Caco-2 (cell line): Measurements from ENCODE around the gene CPLX1. TPM values are rescaled to one million over a fixed set of nuclear protein-coding genes. Genes with fewer than 3 reads are reported as not detected.

ENCODE experiments used
- BruUV-seq: library from RNA; stranded (reverse); fragments of 400-500 nt; replicated peaks from 2 replicates; lab custom pipeline; 2021; lab: Mats Ljungman, UMichigan
- CTCF ChIA-PET: fragments of 300-600 bp; sonication (Branson Sonifier 250); formaldehyde crosslinking; loops from one replicate; lab custom pipeline; 2022; ENCODE audit warnings: antibody characterized with exemption; lab: Charles Lee
- POLR2A ChIA-PET: fragments of 300-600 bp; sonication (Branson Sonifier 250); formaldehyde crosslinking; loops from one replicate; lab custom pipeline; 2022; ENCODE audit warnings: antibody characterized with exemption; lab: Charles Lee
- DNase-seq, 2 experiments: peaks; one replicate each; pipeline versions ENCODE4 v3.0.0 to v3.0.0-alpha.2; 2020 to 2022
- H3K27me3 ChIP-seq: replicated peaks from 2 replicates; pipeline ENCODE4 v1.6.0; 2011; ENCODE audit warnings: low read length; ENCODE audit not compliant: control insufficient read depth, insufficient read depth
- H3K36me3 ChIP-seq: 2 replicates; pipeline ENCODE4 v1.5.1; 2011; ENCODE audit warnings: low read length; ENCODE audit not compliant: control insufficient read depth, insufficient read depth
- H3K4me1 ChIP-seq: fragments of 250-450 bp; sonication (Bioruptor Pico); 2 replicates; pipeline ENCODE4 v1.5.1; 2020; ENCODE audit warnings: mild to moderate bottlenecking
- H3K4me3 ChIP-seq: 2 replicates; pipeline ENCODE4 v1.5.1; 2011; ENCODE audit warnings: low read depth, mild to moderate bottlenecking, control low read depth, low read length
- H3K9me3 ChIP-seq: fragments of 250-450 bp; sonication (Bioruptor Pico); 2 replicates; pipeline ENCODE4 v1.5.1; 2020; ENCODE audit warnings: mild to moderate bottlenecking, moderate library complexity
- H3K27ac Mint-ChIP-seq: one replicate; pipeline ENCODE4 v1.8.0; 2022; ENCODE audit warnings: mixed read lengths; ENCODE audit not compliant: unreplicated experiment
- H3K27me3 Mint-ChIP-seq: one replicate; pipeline ENCODE4 v1.8.0; 2022; ENCODE audit warnings: mixed read lengths; ENCODE audit not compliant: insufficient read depth, unreplicated experiment
- H3K36me3 Mint-ChIP-seq: one replicate; pipeline ENCODE4 v1.8.0; 2022; ENCODE audit warnings: mild to moderate bottlenecking, mixed read lengths; ENCODE audit not compliant: insufficient read depth, unreplicated experiment
- H3K4me1 Mint-ChIP-seq: one replicate; pipeline ENCODE4 v1.8.0; 2022; ENCODE audit warnings: low read depth, mixed read lengths; ENCODE audit not compliant: unreplicated experiment
- H3K4me3 Mint-ChIP-seq: one replicate; pipeline ENCODE4 v1.8.0; 2022; ENCODE audit warnings: mild to moderate bottlenecking, moderate library complexity, mixed read lengths; ENCODE audit not compliant: unreplicated experiment
- H3K9me3 Mint-ChIP-seq: one replicate; pipeline ENCODE4 v1.8.0; 2022; ENCODE audit warnings: mixed read lengths; ENCODE audit not compliant: unreplicated experiment
- CTCF ChIP-seq, 2 experiments: fragments of 200-600 bp in 1 of 2; IDR thresholded peaks; 1 replicate in 1 of 2; 2 replicates in 1 of 2; pipeline versions ENCODE4 v1.5.1 to v1.8.0; 2011 to 2022; ENCODE audit warnings: antibody characterized with exemption in 1 of 2, control low read depth in 1 of 2, inconsistent platforms in 1 of 2, low read depth in 1 of 2, low read length in 1 of 2, mild to moderate bottlenecking in 1 of 2, moderate library complexity in 1 of 2; ENCODE audit not compliant: insufficient read depth in 1 of 2, severe bottlenecking in 1 of 2, unreplicated experiment in 1 of 2
- intact Hi-C: fragments of 100-400 bp; cut with micrococcal nuclease; formaldehyde crosslinking; loops from one replicate; pipeline ENCODE4 v1.10.0; 2022; ENCODE audit not compliant: unreplicated experiment
- total RNA-seq: library from RNA; stranded (reverse); gene quantifications from 2 replicates; pipeline ENCODE4 v1.2.3, GENCODE V29; 2022

The CPLX1 gene
- total RNA-seq, 1 experiment from 2014 or later, result 20.9 TPM

- no peak for TF ChIP-seq CTCF (IDR thresholded peaks at IDR 0.05; ENCODE audit: insufficient read depth in 1 of 2, low read depth in 1 of 2, low read length in 1 of 2, severe bottlenecking in 1 of 2, unreplicated experiment in 1 of 2)
- ChIA-PET POLR2A (no interaction called here), CTCF (no interaction called here)
- H3K27me3 ChIP-seq, result no peaks in the 10 kb centered on the region
- Mint-ChIP-seq H3K9me3 (no peaks in the 10 kb centered on the region), H3K4me3 (no peak overlapping the region), H3K36me3 (peaks cover 62% of the 10 kb centered on the region), H3K27ac (no peak overlapping the region), H3K27me3 (no peaks in the 10 kb centered on the region), H3K4me1 (peaks cover 5% of the 10 kb centered on the region)
- intact Hi-C loops, result no loop called here
- no peaks in the 10 kb centered on the region for H3K4me1 ChIP-seq
- H3K9me3 ChIP-seq, result no peaks in the 10 kb centered on the region
- H3K36me3 ChIP-seq, result peaks cover 3% of the 10 kb centered on the region
- H3K4me3 ChIP-seq, result no peak overlapping the region
- no peak for DNase-seq
- BruUV-seq, result no TSS peak
Measured at GRCh38 chr4:748461-748860, 77.5 kb downstream of the CPLX1 start.

GRCh38 chr4:747546-748170 lies 78.3 kb downstream of the CPLX1 start:
- Mint-ChIP-seq H3K27me3 (no peaks in the 10 kb centered on the region), H3K9me3 (no peaks in the 10 kb centered on the region), H3K4me1 (peaks cover 5% of the 10 kb centered on the region), H3K4me3 (no peak overlapping the region), H3K36me3 (peaks cover 69% of the 10 kb centered on the region), H3K27ac (no peak overlapping the region)
- no peaks in the 10 kb centered on the region for H3K9me3 ChIP-seq
- H3K4me3 ChIP-seq, result no peak overlapping the region
- ChIA-PET POLR2A (no interaction called here), CTCF (no interaction called here)
- no peaks in the 10 kb centered on the region; the same call in 1 of the 2 replicates for H3K36me3 ChIP-seq
- no TSS peak for BruUV-seq
- H3K27me3 ChIP-seq, result no peaks in the 10 kb centered on the region
- no peaks in the 10 kb centered on the region for H3K4me1 ChIP-seq
- intact Hi-C loops, result no loop called here
- DNase-seq, result no peak
- TF ChIP-seq CTCF (IDR thresholded peaks at IDR 0.05; ENCODE audit: insufficient read depth in 1 of 2, low read depth in 1 of 2, low read length in 1 of 2, severe bottlenecking in 1 of 2, unreplicated experiment in 1 of 2), result no peak

- Histone ChIP-seq H3K4me3 (no peak overlapping the region), H3K27me3 (no peaks in the 10 kb centered on the region), H3K9me3 (no peaks in the 10 kb centered on the region), H3K4me1 (no peaks in the 10 kb centered on the region), H3K36me3 (peaks cover 2% of the 10 kb centered on the region; the same call in 1 of the 2 replicates)
- intact Hi-C loops, result no loop called here
- TF ChIP-seq CTCF (IDR thresholded peaks at IDR 0.05; ENCODE audit: insufficient read depth in 1 of 2, low read depth in 1 of 2, low read length in 1 of 2, severe bottlenecking in 1 of 2, unreplicated experiment in 1 of 2), result no peak
- CTCF ChIA-PET, result no interaction called here
- Mint-ChIP-seq H3K27ac (no peak overlapping the region), H3K9me3 (no peaks in the 10 kb centered on the region), H3K4me1 (peaks cover 5% of the 10 kb centered on the region), H3K36me3 (peaks cover 51% of the 10 kb centered on the region), H3K4me3 (no peak overlapping the region), H3K27me3 (no peaks in the 10 kb centered on the region)
- no TSS peak for BruUV-seq
- DNase-seq, result no peak
- POLR2A ChIA-PET, result no interaction called here
Measured at GRCh38 chr4:744212-744841, 81.6 kb downstream of the CPLX1 start.
